ENCODE measurements around the gene VKORC1. TPM values are rescaled to one million over a fixed set of nuclear protein-coding genes. Genes with fewer than 3 reads are reported as not detected.

Gene VKORC1
- total and polyA plus RNA-seq, 10 donors, result 23.5 to 74.2 (median 51.6) TPM

- intact Hi-C loops (cut with DNase I; ENCODE audit: low total_unique reads), result no loop called here
- DNase-seq, result peak; percentile 66
- Histone ChIP-seq H3K4me3 (no peak overlapping the region), H3K36me3 (peaks cover 0 to 82% (median 73%) of the 10 kb centered on the region in 6 donors), H3K9me3 (no peaks in the 10 kb centered on the region), H3K4me1 (peaks cover 8 to 88% (median 44%) of the 10 kb centered on the region in 6 donors), H3K27ac (peak overlapping the region in 2 of 8 donors; percentile 10 to 11), H3K27me3 (replicated peaks in 1 of 7) (no peaks in the 10 kb centered on the region)
- TF ChIP-seq POLR2A (IDR thresholded peaks at IDR 0.05), result no peak
- TF ChIP-seq CTCF (IDR thresholded peaks at IDR 0.05 in 8 of 11, conservative IDR thresholded peaks at IDR 0.05 in 3 of 11), result no peak
- TF ChIP-seq POLR2AphosphoS5 (IDR thresholded peaks at IDR 0.05), result peak in 1 of 3 donors; percentile 61
- 81 to 93% (median 90%) methylated on average over 10 to 15 of the region's 15 CpGs for WGBS, 5 donors
Observed at GRCh38 chr16:31078597-31079341, 15.8 kb downstream of the VKORC1 start.

GRCh38 chr16:31077592-31078396, 16.8 kb downstream of the VKORC1 start:
- TF ChIP-seq POLR2AphosphoS5 (IDR thresholded peaks at IDR 0.05), result peak in 2 of 3 donors; percentile 29 to 43
- no peak for TF ChIP-seq POLR2A (IDR thresholded peaks at IDR 0.05)
- no peak for TF ChIP-seq CTCF (IDR thresholded peaks at IDR 0.05 in 8 of 11, conservative IDR thresholded peaks at IDR 0.05 in 3 of 11)
- H3K4me1 ChIP-seq, result peaks cover 8 to 85% (median 45%) of the 10 kb centered on the region in 6 donors
- WGBS, 5 donors, result 92 to 97% (median 95%) methylated on average over 16 to 30 of the region's 30 CpGs
- DNase-seq, result no peak
- no peaks in the 10 kb centered on the region for H3K27me3 ChIP-seq (replicated peaks in 1 of 7)
- intact Hi-C loops (cut with DNase I; ENCODE audit: low total_unique reads), result no loop called here
- H3K4me3 ChIP-seq, result no peak overlapping the region
- H3K36me3 ChIP-seq, result peaks cover 0 to 72% (median 64%) of the 10 kb centered on the region in 6 donors
- no peak overlapping the region for H3K27ac ChIP-seq
- H3K9me3 ChIP-seq, result no peaks in the 10 kb centered on the region

- peaks cover 0 to 65% (median 59%) of the 10 kb centered on the region in 6 donors for H3K36me3 ChIP-seq
- no peak overlapping the region for H3K27ac ChIP-seq
- no peaks in the 10 kb centered on the region for H3K9me3 ChIP-seq
- intact Hi-C loops (cut with DNase I; ENCODE audit: low total_unique reads), result no loop called here
- no peak overlapping the region for H3K4me3 ChIP-seq
- 93 to 97% (median 95%) methylated on average over 12 to 13 of the region's 13 CpGs for WGBS, 5 donors
- peaks cover 16 to 85% (median 46%) of the 10 kb centered on the region in 6 donors for H3K4me1 ChIP-seq
- no peak for DNase-seq
- H3K27me3 ChIP-seq (replicated peaks in 1 of 7), result no peaks in the 10 kb centered on the region
- TF ChIP-seq POLR2AphosphoS5 (IDR thresholded peaks at IDR 0.05) (no peak), POLR2A (IDR thresholded peaks at IDR 0.05) (no peak), CTCF (IDR thresholded peaks at IDR 0.05 in 8 of 11, conservative IDR thresholded peaks at IDR 0.05 in 3 of 11) (no peak)
Observed at GRCh38 chr16:31077024-31077423, 17.6 kb downstream of the VKORC1 start.

GRCh38 chr16:31076319-31076718, 18.3 kb downstream of the VKORC1 start:
- H3K4me1 ChIP-seq, result peaks cover 21 to 85% (median 48%) of the 10 kb centered on the region in 6 donors
- 81 to 89% (median 86%) methylated on average over 14 to 16 of the region's 16 CpGs for WGBS, 5 donors
- H3K9me3 ChIP-seq, result no peaks in the 10 kb centered on the region
- H3K36me3 ChIP-seq, result peaks cover 0 to 58% (median 53%) of the 10 kb centered on the region in 6 donors
- H3K27me3 ChIP-seq (replicated peaks in 1 of 7), result no peaks in the 10 kb centered on the region
- intact Hi-C loops (cut with DNase I; ENCODE audit: low total_unique reads), result no loop called here
- TF ChIP-seq POLR2AphosphoS5 (IDR thresholded peaks at IDR 0.05), result no peak
- TF ChIP-seq CTCF (IDR thresholded peaks at IDR 0.05 in 8 of 11, conservative IDR thresholded peaks at IDR 0.05 in 3 of 11), result no peak
- TF ChIP-seq POLR2A (IDR thresholded peaks at IDR 0.05), result no peak
- DNase-seq, result no peak
- H3K27ac ChIP-seq, result peak overlapping the region in 1 of 8 donors; percentile 93
- H3K4me3 ChIP-seq, result no peak overlapping the region
